ENCODE data around the gene CHPF.
A peak's percentile ranks its signal among the peaks of the same experiment; 100 is the strongest.

The CHPF gene

GRCh38 chr2:219498280-219499057 lies 45.1 kb downstream of the CHPF start, which contains the start of gene GMPPA:
GMPPA (plus strand) TSS chr2:219498891; CDS start chr2:219499976, 1,085 bp downstream.
- in situ Hi-C loops (cut with MboI; ENCODE audit: low pct_unique_long_range_greater_than_20kb, low sequenced_read_pairs, unreplicated experiment), result no loop called here
- no peak for TF ChIP-seq CTCF (IDR thresholded peaks at IDR 0.05; ENCODE audit: extremely low read depth, insufficient read depth, missing control alignments)
- DNase-seq (ENCODE audit: low spot score), result peak; percentile 99

- no peak for TF ChIP-seq CTCF (IDR thresholded peaks at IDR 0.05; ENCODE audit: extremely low read depth, insufficient read depth, missing control alignments)
- in situ Hi-C loops (cut with MboI; ENCODE audit: low pct_unique_long_range_greater_than_20kb, low sequenced_read_pairs, unreplicated experiment), result no loop called here
- DNase-seq (ENCODE audit: low spot score), result peak; percentile 80
Measured at GRCh38 chr2:219497495-219498279, 45.9 kb downstream of the CHPF start.

GRCh38 chr2:219496825-219497494 lies 46.6 kb downstream of the CHPF start:
- no peak for TF ChIP-seq CTCF (IDR thresholded peaks at IDR 0.05; ENCODE audit: extremely low read depth, insufficient read depth, missing control alignments)
- in situ Hi-C loops (cut with MboI; ENCODE audit: low pct_unique_long_range_greater_than_20kb, low sequenced_read_pairs, unreplicated experiment), result no loop called here
- no peak for DNase-seq (ENCODE audit: low spot score)

GRCh38 chr2:219496247-219496824 lies 47.3 kb downstream of the CHPF start:
- in situ Hi-C loops (cut with MboI; ENCODE audit: low pct_unique_long_range_greater_than_20kb, low sequenced_read_pairs, unreplicated experiment), result no loop called here
- TF ChIP-seq CTCF (IDR thresholded peaks at IDR 0.05; ENCODE audit: extremely low read depth, insufficient read depth, missing control alignments), result no peak
- no peak for DNase-seq (ENCODE audit: low spot score)

- DNase-seq (ENCODE audit: low spot score), result peak; percentile 89
- TF ChIP-seq CTCF (IDR thresholded peaks at IDR 0.05; ENCODE audit: extremely low read depth, insufficient read depth, missing control alignments), result peak; percentile 44
- in situ Hi-C loops (cut with MboI; ENCODE audit: low pct_unique_long_range_greater_than_20kb, low sequenced_read_pairs, unreplicated experiment), result no loop called here
Measured at GRCh38 chr2:219495531-219496122, 48.0 kb downstream of the CHPF start.

All from GM13977 (cell line).